Measurements from ENCODE around the gene ZNF641. TPM values are rescaled to one million over a fixed set of nuclear protein-coding genes. Genes with fewer than 3 reads are reported as not detected.

ZNF641 gene
- total RNA-seq, 4 donors from 2014 or later, result 20.2 to 32.4 (median 23.7) TPM

GRCh38 chr12:48302161-48302911 lies 48.4 kb downstream of the ZNF641 start:
- WGBS, 2 donors, result 72 to 85% methylated on average over 2 of the region's 2 CpGs
- no peak for DNase-seq (ENCODE audit: low spot score in 2 of 2)

DNA sequence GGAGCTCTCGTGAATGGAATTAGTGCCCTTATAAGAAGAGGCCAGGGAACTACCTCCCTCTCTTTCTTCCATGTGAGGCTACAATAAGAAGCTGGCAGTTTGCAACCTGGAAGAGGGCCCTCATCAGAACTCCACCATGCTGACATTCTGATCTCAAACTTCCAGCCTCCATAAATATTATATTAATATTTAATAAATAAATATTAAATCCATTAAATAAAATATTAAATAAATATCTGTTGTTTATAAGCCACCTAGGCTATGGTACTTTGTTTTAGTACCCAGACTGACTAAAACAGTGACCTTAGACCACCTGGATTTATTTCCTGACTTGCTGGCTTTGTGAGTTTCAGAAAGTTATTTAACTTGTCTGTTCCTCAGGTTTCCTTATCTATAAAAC lies 49.9 kb downstream of the ZNF641 start:
- no peak for TF ChIP-seq EP300 (IDR thresholded peaks at IDR 0.05)
- TF ChIP-seq, protein P1, sequence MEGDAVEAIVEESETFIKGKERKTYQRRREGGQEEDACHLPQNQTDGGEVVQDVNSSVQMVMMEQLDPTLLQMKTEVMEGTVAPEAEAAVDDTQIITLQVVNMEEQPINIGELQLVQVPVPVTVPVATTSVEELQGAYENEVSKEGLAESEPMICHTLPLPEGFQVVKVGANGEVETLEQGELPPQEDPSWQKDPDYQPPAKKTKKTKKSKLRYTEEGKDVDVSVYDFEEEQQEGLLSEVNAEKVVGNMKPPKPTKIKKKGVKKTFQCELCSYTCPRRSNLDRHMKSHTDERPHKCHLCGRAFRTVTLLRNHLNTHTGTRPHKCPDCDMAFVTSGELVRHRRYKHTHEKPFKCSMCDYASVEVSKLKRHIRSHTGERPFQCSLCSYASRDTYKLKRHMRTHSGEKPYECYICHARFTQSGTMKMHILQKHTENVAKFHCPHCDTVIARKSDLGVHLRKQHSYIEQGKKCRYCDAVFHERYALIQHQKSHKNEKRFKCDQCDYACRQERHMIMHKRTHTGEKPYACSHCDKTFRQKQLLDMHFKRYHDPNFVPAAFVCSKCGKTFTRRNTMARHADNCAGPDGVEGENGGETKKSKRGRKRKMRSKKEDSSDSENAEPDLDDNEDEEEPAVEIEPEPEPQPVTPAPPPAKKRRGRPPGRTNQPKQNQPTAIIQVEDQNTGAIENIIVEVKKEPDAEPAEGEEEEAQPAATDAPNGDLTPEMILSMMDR (IDR thresholded peaks at IDR 0.05), result no peak
- TF ChIP-seq POLR2A (IDR thresholded peaks at IDR 0.05), result no peak
- Histone ChIP-seq H3K9me3 (no peaks in the 10 kb centered on the region), H3K36me3 (no peaks in the 10 kb centered on the region), H3K27me3 (no peaks in the 10 kb centered on the region), H3K4me1 (peaks cover 0 to 10% (median 0%) of the 10 kb centered on the region in 4 donors), H3K4me3 (no peak overlapping the region), H3K27ac (no peak overlapping the region)
- WGBS, 2 donors, result 82 to 86% methylated on average over 1 of the region's 1 CpG
- DNase-seq (ENCODE audit: low spot score in 2 of 2), result no peak

More at GRCh38 chr12:48302161-48302911, 48.4 kb downstream of the ZNF641 start:
- Histone ChIP-seq H3K4me3 (no peak overlapping the region), H3K9me3 (no peaks in the 10 kb centered on the region), H3K27me3 (no peaks in the 10 kb centered on the region), H3K27ac (no peak overlapping the region), H3K4me1 (peaks cover 0 to under 1% (median 0%) of the 10 kb centered on the region in 4 donors), H3K36me3 (no peaks in the 10 kb centered on the region)
- TF ChIP-seq, protein P1 (IDR thresholded peaks at IDR 0.05), result no peak
- TF ChIP-seq POLR2A (IDR thresholded peaks at IDR 0.05) (no peak), EP300 (IDR thresholded peaks at IDR 0.05) (no peak)

DNA sequence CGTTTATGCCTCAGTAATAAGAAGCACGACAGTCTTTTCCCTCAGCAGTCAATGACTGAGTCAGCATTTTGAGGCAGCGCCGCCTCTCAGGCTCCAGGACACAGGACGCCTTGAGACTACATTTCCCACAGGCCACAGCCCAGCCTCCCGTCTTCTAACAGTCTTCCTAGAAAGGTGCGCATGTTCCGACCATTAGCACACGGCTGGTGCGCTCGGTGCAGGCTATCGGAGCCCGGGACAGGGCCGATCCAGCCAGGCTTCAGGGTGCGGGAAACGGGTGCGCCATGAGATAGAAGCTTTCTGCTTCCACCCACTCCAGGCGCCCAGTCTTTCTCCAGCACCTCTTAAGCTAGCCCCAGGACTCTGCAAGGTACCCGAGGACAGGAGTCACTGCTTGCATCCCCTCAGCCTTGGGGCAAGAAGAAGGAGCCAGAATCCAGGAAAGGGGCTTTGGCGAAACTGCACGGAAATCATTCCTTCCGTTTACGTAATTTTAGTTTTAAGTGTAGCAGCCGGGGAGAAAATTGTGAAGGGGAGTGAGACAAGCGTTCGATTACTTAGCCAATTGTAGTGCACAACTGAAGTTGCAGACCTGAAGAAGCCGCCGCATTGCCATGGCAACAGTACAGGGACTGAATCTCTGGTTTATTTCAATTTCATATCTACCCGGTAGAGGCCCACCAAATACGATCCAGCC lies 54.0 kb downstream of the ZNF641 start:
- peak overlapping the region in 1 of 4 donors; percentile 54 for H3K27ac ChIP-seq
- H3K4me3 ChIP-seq, result peak overlapping the region; percentile 41 to 60 (median 50)
- H3K4me1 ChIP-seq, result peaks cover 0 to 10% (median 0%) of the 10 kb centered on the region in 4 donors
- peak; percentile 21 to 48 for DNase-seq (ENCODE audit: low spot score in 2 of 2)
- TF ChIP-seq, protein P1 (IDR thresholded peaks at IDR 0.05), result no peak
- TF ChIP-seq POLR2A (IDR thresholded peaks at IDR 0.05) (no peak), EP300 (IDR thresholded peaks at IDR 0.05) (peak in 1 of 2 donors; percentile 47)
- WGBS, 2 donors, result 5 to 9% methylated on average over 29 to 30 of the region's 30 CpGs
- no peaks in the 10 kb centered on the region for H3K9me3 ChIP-seq
- no peaks in the 10 kb centered on the region for H3K27me3 ChIP-seq
- no peaks in the 10 kb centered on the region for H3K36me3 ChIP-seq

DNA sequence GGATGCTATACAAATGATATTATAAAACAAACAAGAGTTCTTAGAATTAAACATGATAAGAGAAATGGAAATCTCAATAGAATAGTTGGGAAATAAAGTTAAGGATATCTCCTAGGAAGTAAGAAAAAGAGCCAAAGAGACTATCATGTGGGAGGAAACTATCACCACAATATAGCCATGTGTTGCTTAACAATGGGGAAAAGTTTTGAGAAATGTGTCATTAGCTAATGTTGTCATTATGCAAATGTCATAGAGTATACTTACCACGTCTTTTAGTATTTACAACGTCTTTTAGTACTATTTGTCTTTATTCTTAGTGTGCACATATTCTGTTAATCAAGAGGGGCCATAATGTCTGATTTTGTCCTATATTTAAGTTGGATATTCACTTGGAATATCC lies 58.7 kb downstream of the ZNF641 start:
- Histone ChIP-seq H3K4me3 (no peak overlapping the region), H3K9me3 (no peaks in the 10 kb centered on the region), H3K36me3 (no peaks in the 10 kb centered on the region), H3K4me1 (peaks cover 0 to 7% (median 0%) of the 10 kb centered on the region in 4 donors), H3K27me3 (peaks cover 0 to 4% of the 10 kb centered on the region in 2 donors), H3K27ac (no peak overlapping the region)
- TF ChIP-seq EP300 (IDR thresholded peaks at IDR 0.05) (no peak), POLR2A (IDR thresholded peaks at IDR 0.05) (no peak)
- TF ChIP-seq, protein P1 (IDR thresholded peaks at IDR 0.05), result no peak
- DNase-seq (ENCODE audit: low spot score in 2 of 2), result no peak
- WGBS, 2 donors, result 37 to 47% methylated on average over 2 of the region's 2 CpGs

DNA sequence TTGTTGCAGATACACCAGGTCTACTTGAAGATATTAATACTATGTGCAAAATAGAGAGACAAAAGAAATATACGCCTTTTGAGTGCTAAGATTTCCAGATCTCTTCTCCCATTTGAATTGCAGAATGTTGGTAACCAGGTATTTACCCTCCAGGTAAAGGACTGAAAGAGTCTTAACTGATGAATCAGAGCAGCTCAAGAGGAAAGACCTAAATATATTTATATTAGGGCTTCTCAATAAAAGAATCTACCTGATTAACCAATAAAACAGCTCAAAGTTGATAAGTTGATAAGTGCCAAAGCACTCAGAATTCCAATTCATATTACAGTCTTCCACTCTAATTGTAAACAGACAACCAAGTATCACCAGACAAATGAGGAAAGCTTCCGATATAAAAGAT lies 59.2 kb downstream of the ZNF641 start:
- Histone ChIP-seq H3K9me3 (no peaks in the 10 kb centered on the region), H3K4me1 (peaks cover 0 to 4% (median 0%) of the 10 kb centered on the region in 4 donors), H3K27ac (no peak overlapping the region), H3K4me3 (no peak overlapping the region), H3K36me3 (no peaks in the 10 kb centered on the region), H3K27me3 (peaks cover 0 to 4% of the 10 kb centered on the region in 2 donors)
- 89 to 97% methylated on average over 2 of the region's 2 CpGs for WGBS, 2 donors
- no peak for TF ChIP-seq POLR2A (IDR thresholded peaks at IDR 0.05)
- TF ChIP-seq, protein P1 (IDR thresholded peaks at IDR 0.05), result no peak
- no peak for TF ChIP-seq EP300 (IDR thresholded peaks at IDR 0.05)
- no peak for DNase-seq (ENCODE audit: low spot score in 2 of 2)

Data from tibial nerve (tissue), 4 donors.